22Rv1 (cell line): ENCODE results near the gene ZCCHC13.

Source experiments
- ZFX ChIP-seq: fragments of 450-650 bp; IDR thresholded peaks from 2 replicates; pipeline ENCODE4 v1.6.1; 2017; ENCODE audit warnings: antibody characterized with exemption, borderline replicate concordance
- TF ChIP-seq, protein P1 (sequence below): fragments of 450-650 bp; IDR thresholded peaks from 2 replicates; pipeline ENCODE4 v1.5.1; 2017; ENCODE audit warnings: mild to moderate bottlenecking

DNA sequence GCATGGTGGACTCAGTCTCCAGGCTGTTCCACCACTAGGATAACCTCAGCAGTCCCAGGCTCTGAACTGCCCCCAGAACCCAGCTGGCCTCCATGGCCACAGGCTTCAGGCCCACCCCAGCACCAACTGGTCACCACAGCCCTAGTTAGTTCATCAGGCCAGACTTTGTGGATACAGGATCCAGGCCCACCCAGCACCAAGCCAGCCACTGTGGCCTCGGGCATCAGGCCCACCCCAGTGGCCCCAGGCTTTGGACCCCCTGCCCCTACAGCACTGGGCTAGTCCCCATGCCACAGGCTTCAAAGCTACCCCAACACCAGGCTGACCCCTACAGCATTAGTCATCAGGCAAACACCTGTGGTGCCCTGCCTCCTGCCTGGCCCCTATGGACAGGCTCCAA lies 50.0 kb downstream of the ZCCHC13 start:
- TF ChIP-seq, protein P1, sequence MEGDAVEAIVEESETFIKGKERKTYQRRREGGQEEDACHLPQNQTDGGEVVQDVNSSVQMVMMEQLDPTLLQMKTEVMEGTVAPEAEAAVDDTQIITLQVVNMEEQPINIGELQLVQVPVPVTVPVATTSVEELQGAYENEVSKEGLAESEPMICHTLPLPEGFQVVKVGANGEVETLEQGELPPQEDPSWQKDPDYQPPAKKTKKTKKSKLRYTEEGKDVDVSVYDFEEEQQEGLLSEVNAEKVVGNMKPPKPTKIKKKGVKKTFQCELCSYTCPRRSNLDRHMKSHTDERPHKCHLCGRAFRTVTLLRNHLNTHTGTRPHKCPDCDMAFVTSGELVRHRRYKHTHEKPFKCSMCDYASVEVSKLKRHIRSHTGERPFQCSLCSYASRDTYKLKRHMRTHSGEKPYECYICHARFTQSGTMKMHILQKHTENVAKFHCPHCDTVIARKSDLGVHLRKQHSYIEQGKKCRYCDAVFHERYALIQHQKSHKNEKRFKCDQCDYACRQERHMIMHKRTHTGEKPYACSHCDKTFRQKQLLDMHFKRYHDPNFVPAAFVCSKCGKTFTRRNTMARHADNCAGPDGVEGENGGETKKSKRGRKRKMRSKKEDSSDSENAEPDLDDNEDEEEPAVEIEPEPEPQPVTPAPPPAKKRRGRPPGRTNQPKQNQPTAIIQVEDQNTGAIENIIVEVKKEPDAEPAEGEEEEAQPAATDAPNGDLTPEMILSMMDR: no peak
- no peak for TF ChIP-seq ZFX
